PC-9 (cell line): Measurements from ENCODE around the gene COQ4. TPM values are rescaled to one million over a fixed set of nuclear protein-coding genes. Genes with fewer than 3 reads are reported as not detected.

Experiments
- BruUV-seq: library from RNA; stranded (reverse); fragments of 400-500 nt; replicated peaks from 2 replicates; lab custom pipeline; 2021; lab: Mats Ljungman, UMichigan
- CTCF ChIA-PET: fragments of 300-600 bp; sonication (Branson Sonifier 250); formaldehyde crosslinking; loops from one replicate; lab custom pipeline; 2022; ENCODE audit warnings: antibody characterized with exemption; lab: Charles Lee
- POLR2A ChIA-PET: fragments of 300-600 bp; sonication (Branson Sonifier 250); formaldehyde crosslinking; loops from one replicate; lab custom pipeline; 2022; ENCODE audit warnings: antibody characterized with exemption; ENCODE audit not compliant: unreplicated experiment; lab: Charles Lee
- DNase-seq, 2 experiments: peaks; one replicate each; pipeline versions ENCODE4 v3.0.0 to v3.0.0-alpha.2; 2015 to 2022; ENCODE audit warnings: mixed read lengths in 1 of 2
- H2AFZ ChIP-seq: fragments of 200-600 bp; sonication (generic); 2 replicates; pipeline ENCODE4 v1.8.1; 2017; ENCODE audit warnings: antibody characterized with exemption
- H3F3A ChIP-seq: fragments of 200-600 bp; sonication (generic); 2 replicates; pipeline ENCODE4 v1.8.1; 2017; ENCODE audit warnings: antibody characterized with exemption, mild to moderate bottlenecking, low read depth; ENCODE audit not compliant: insufficient read depth
- H3K27ac ChIP-seq: fragments of 200-600 bp; sonication (generic); 2 replicates; pipeline ENCODE4 v1.6.1; 2016; ENCODE audit warnings: mixed run types
- H3K27me3 ChIP-seq: fragments of 200-600 bp; sonication (generic); 2 replicates; pipeline ENCODE4 v1.6.1; 2016; ENCODE audit warnings: low read depth, mixed run types; ENCODE audit not compliant: insufficient read depth
- H3K36me3 ChIP-seq: fragments of 200-600 bp; sonication (generic); 2 replicates; pipeline ENCODE4 v1.6.1; 2016; ENCODE audit warnings: low read depth, mixed run types
- H3K4me1 ChIP-seq: fragments of 200-600 bp; sonication (generic); replicated peaks from 2 replicates; pipeline ENCODE4 v1.6.1; 2016; ENCODE audit warnings: mixed run types; ENCODE audit not compliant: insufficient read depth
- H3K4me2 ChIP-seq: fragments of 200-600 bp; sonication (generic); 2 replicates; pipeline ENCODE4 v1.6.1; 2017; ENCODE audit warnings: mixed run types
- H3K4me3 ChIP-seq: fragments of 200-600 bp; sonication (generic); 2 replicates; pipeline ENCODE4 v1.6.1; 2016; ENCODE audit warnings: mixed run types
- H3K79me2 ChIP-seq: fragments of 200-600 bp; sonication (generic); 2 replicates; pipeline ENCODE4 v1.6.1; 2017; ENCODE audit warnings: low read depth, mixed run types
- H3K9me2 ChIP-seq: fragments of 200-600 bp; sonication (generic); 2 replicates; pipeline ENCODE4 v1.8.1; 2017; ENCODE audit warnings: mild to moderate bottlenecking; ENCODE audit not compliant: insufficient read depth
- H3K9me3 ChIP-seq: fragments of 200-600 bp; sonication (generic); 2 replicates; pipeline ENCODE4 v1.8.1; 2016; ENCODE audit warnings: low read depth; ENCODE audit not compliant: insufficient read depth
- H4K20me1 ChIP-seq: fragments of 200-600 bp; sonication (generic); 2 replicates; pipeline ENCODE4 v1.8.1; 2017; ENCODE audit not compliant: insufficient read depth
- EZH2 ChIP-seq: fragments of 200-600 bp; sonication (generic); IDR thresholded peaks from 2 replicates; pipeline ENCODE4 v1.8.0; 2017; ENCODE audit warnings: antibody characterized with exemption, low read depth
- intact Hi-C: fragments of 100-400 bp; cut with micrococcal nuclease; formaldehyde crosslinking; loops from one replicate; pipeline ENCODE4 v1.10.0; 2022; ENCODE audit not compliant: unreplicated experiment
- total RNA-seq: library from RNA; stranded (reverse); gene quantifications from 2 replicates; pipeline ENCODE4 v1.2.3, GENCODE V29; 2021
- TF ChIP-seq, protein P1 (sequence below): fragments of 200-600 bp; sonication (generic); conservative IDR thresholded peaks from 2 replicates; pipeline ENCODE4 v1.6.1; 2017; ENCODE audit warnings: mixed run types, antibody characterized with exemption, mild to moderate bottlenecking, moderate library complexity

COQ4 gene
- total RNA-seq, 1 experiment from 2014 or later = 81.8 TPM

DNA sequence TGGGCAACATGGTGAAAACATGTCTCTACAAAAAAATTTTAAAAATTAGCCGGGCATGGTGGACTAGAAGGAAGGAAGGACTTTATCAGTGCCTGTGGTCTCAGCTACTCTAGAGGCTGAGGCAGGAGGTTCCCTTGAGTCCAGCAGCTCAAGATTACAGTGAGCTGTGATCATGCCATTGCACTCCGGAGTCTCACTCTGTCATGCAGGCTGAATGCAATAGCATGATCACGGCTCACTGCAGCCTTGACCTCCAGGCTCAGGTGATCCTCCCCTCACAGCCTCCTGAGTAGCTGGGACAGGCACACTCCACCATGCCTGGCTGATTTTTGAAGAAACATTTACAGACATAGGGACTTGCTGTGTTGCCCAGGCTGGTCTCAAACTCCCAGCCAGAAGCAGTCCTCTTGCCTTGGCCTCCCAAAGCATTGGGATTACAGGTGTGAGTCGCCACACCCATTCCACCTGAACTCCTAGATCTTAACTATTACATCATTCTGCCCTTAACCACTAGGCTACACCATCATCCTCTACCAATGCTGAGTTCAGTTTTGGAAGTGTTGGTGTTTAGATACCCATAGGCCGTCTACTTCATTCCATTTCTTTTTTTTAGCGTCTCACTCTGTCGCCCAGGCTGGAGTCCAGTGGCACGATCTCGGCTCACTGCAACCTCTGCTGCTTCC is 46.5 kb downstream of the COQ4 start:
- Histone ChIP-seq H3K9me2 (no peaks in the 10 kb centered on the region), H3K4me2 (no peak overlapping the region), H4K20me1 (no peaks in the 10 kb centered on the region), H3K27me3 (no peaks in the 10 kb centered on the region), H2AFZ (no peak overlapping the region), H3K4me1 (peaks cover 18% of the 10 kb centered on the region; the same call in 1 of the 2 replicates), H3K9me3 (no peaks in the 10 kb centered on the region), H3K27ac (no peak overlapping the region), H3K79me2 (peaks cover 27% of the 10 kb centered on the region), H3K4me3 (no peak overlapping the region), H3K36me3 (no peaks in the 10 kb centered on the region; the same call in 1 of the 2 replicates), H3F3A (peaks cover 21% of the 10 kb centered on the region)
- BruUV-seq = no TSS peak
- intact Hi-C loops = no loop called here
- no peak for DNase-seq
- ChIA-PET POLR2A (interaction anchor here (0.6 to 1.3 kb wide), 2 partner anchors 93 to 402 kb away, joined by 5 to 7 read pairs; partner anchors contain the start of genes GOLGA2 and SWI5), CTCF (interaction anchor here (0.6 kb wide), 1 partner anchor 145 kb away, joined by 8 read pairs; no protein-coding TSS in a partner anchor)
- TF ChIP-seq, protein P1, sequence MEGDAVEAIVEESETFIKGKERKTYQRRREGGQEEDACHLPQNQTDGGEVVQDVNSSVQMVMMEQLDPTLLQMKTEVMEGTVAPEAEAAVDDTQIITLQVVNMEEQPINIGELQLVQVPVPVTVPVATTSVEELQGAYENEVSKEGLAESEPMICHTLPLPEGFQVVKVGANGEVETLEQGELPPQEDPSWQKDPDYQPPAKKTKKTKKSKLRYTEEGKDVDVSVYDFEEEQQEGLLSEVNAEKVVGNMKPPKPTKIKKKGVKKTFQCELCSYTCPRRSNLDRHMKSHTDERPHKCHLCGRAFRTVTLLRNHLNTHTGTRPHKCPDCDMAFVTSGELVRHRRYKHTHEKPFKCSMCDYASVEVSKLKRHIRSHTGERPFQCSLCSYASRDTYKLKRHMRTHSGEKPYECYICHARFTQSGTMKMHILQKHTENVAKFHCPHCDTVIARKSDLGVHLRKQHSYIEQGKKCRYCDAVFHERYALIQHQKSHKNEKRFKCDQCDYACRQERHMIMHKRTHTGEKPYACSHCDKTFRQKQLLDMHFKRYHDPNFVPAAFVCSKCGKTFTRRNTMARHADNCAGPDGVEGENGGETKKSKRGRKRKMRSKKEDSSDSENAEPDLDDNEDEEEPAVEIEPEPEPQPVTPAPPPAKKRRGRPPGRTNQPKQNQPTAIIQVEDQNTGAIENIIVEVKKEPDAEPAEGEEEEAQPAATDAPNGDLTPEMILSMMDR = no peak
- no peak for TF ChIP-seq EZH2

DNA sequence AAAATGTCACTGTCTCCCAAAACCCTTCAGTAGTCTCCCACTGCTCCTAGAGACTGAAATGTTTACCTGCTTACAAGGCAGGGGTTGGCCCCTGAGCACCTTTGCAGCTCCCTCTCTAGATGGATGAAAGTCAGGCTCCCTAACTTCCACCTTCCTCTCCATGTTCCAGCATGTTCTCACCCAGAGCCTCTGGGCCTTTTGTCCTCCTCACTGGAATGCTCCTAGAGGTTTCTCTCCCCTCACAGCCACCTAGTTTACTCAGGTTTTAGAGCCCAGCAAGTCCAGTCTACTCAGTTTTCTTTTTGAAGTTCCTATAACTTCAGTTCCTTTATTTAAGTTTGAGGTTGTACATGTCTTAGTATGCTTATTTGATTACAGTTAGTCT is 47.7 kb downstream of the COQ4 start:
- no peak for DNase-seq
- ChIA-PET POLR2A (interaction anchor here (0.6 to 1.3 kb wide), 2 partner anchors 94 to 550 kb away, joined by 3 to 5 read pairs; partner anchors contain the start of genes GOLGA2, PHYHD1 and SWI5), CTCF (interaction anchor here (0.6 to 0.9 kb wide), 4 partner anchors 8 to 400 kb away, joined by 3 to 6 read pairs (median 3); no protein-coding TSS in a partner anchor)
- no peaks in the 10 kb centered on the region; the same call in 1 of the 2 replicates for H3K36me3 ChIP-seq
- no TSS peak for BruUV-seq
- H3K27me3 ChIP-seq = no peaks in the 10 kb centered on the region
- no peak for TF ChIP-seq EZH2
- TF ChIP-seq, protein P1 = no peak
- peak overlapping the region; percentile 96 for H2AFZ ChIP-seq
- peaks cover 21% of the 10 kb centered on the region for H3F3A ChIP-seq
- peak overlapping the region; percentile 96 for H3K4me2 ChIP-seq
- no peaks in the 10 kb centered on the region for H3K9me3 ChIP-seq
- no peaks in the 10 kb centered on the region for H3K9me2 ChIP-seq
- peak overlapping the region; percentile 42 for H3K27ac ChIP-seq
- no peaks in the 10 kb centered on the region for H4K20me1 ChIP-seq
- intact Hi-C loops = loop anchor here (2.0 to 5.0 kb wide), 2 partner anchors 50 to 742 kb away; partner anchors contain the start of genes CERCAM, CRAT and PTPA
- peaks cover 36% of the 10 kb centered on the region for H3K79me2 ChIP-seq
- peaks cover 18% of the 10 kb centered on the region; the same call in 1 of the 2 replicates for H3K4me1 ChIP-seq
- peak overlapping the region; percentile 66 for H3K4me3 ChIP-seq

DNA sequence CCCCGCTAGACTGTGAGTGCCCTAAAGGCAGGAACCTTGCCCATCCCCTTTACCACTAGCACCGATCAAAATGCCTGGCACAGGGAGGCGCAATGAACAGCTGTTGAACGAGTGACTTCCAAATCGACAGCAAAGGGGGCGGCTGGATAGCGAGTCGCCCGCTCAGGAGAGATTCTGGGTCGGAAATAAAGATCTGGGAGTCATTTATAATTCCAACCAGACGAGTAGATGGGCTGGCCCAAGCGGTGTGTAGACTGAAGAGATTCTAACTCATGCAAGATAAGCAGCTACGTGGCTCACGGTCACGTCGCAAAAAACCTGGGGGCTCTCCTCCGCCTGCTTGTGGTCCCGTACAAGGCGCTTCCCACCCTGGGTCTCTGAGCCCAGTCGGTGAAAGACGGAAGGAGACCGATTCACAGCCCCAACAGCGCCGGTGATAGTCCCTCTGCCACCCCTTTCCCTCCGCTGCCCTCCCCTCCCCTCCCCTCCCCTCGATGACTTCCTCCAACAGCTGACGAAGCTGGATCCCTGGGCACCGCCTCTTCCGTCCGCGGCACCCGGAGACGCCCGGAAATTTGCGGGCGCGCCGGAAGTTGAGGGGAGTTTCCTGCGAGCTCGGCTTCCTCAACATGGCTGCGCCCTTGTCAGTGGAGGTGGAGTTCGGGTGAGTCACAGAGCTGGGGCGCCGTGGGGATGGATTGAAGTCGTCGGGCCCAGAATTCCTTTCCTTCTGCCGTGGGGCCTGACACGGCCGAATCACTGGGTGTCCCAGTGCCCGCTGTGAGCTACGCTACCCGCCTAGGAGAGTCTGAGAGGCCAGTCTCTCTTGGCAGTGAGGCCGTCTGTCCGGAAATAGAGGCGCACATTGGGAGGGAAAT is 48.4 kb downstream of the COQ4 start, which contains the start of gene URM1:
URM1 (plus strand) TSS at position 623 of the 878 bp plus-strand sequence; CDS start at position 630, 7 bp downstream.
- H2AFZ ChIP-seq = peak within 1 kb of the TSS; percentile 96
- POLR2A ChIA-PET = interaction anchor here (0.5 to 1.3 kb wide), 8 partner anchors 50 to 798 kb away, joined by 3 to 7 read pairs (median 3); partner anchors contain the start of genes CERCAM, GOLGA2, PHYHD1 and SWI5

More for the DNA sequence above, 48.4 kb downstream of the COQ4 start, which contains the start of gene URM1:
- Histone ChIP-seq H3K36me3 (no peaks in the 10 kb centered on the region; the same call in 1 of the 2 replicates), H3K27ac (peak within 1 kb of the TSS; percentile 54), H3K4me2 (peak within 1 kb of the TSS; percentile 96), H3K4me1 (peaks cover 18% of the 10 kb centered on the region; the same call in 1 of the 2 replicates), H4K20me1 (no peaks in the 10 kb centered on the region), H3K79me2 (peaks cover 41% of the 10 kb centered on the region), H3K4me3 (peak within 1 kb of the TSS; percentile 66), H3K9me3 (no peaks in the 10 kb centered on the region), H3K27me3 (no peaks in the 10 kb centered on the region), H3F3A (peaks cover 21% of the 10 kb centered on the region), H3K9me2 (no peaks in the 10 kb centered on the region)
- CTCF ChIA-PET = interaction anchor here (0.5 to 1.3 kb wide), 7 partner anchors 9 to 418 kb away, joined by 3 to 6 read pairs (median 3); no protein-coding TSS in a partner anchor
- TSS peak; percentile 96 for BruUV-seq
- intact Hi-C loops = loop anchor here (2.0 to 5.0 kb wide), 2 partner anchors 50 to 741 kb away; partner anchors contain the start of genes CERCAM, CRAT and PTPA
- peak; percentile 97 for DNase-seq
- no peak for TF ChIP-seq EZH2
- TF ChIP-seq, protein P1 = no peak
